NCI-H146 treated with DMSO at 0.1 percent for 48 hours (cell line): ENCODE measurements around the gene ANKS1A.

Experiments
- DNase-seq: peaks from one replicate; lab custom pipeline; 2025; ENCODE audit not compliant: unreplicated experiment; lab: John Stamatoyannopoulos, UW

ANKS1A gene

DNA sequence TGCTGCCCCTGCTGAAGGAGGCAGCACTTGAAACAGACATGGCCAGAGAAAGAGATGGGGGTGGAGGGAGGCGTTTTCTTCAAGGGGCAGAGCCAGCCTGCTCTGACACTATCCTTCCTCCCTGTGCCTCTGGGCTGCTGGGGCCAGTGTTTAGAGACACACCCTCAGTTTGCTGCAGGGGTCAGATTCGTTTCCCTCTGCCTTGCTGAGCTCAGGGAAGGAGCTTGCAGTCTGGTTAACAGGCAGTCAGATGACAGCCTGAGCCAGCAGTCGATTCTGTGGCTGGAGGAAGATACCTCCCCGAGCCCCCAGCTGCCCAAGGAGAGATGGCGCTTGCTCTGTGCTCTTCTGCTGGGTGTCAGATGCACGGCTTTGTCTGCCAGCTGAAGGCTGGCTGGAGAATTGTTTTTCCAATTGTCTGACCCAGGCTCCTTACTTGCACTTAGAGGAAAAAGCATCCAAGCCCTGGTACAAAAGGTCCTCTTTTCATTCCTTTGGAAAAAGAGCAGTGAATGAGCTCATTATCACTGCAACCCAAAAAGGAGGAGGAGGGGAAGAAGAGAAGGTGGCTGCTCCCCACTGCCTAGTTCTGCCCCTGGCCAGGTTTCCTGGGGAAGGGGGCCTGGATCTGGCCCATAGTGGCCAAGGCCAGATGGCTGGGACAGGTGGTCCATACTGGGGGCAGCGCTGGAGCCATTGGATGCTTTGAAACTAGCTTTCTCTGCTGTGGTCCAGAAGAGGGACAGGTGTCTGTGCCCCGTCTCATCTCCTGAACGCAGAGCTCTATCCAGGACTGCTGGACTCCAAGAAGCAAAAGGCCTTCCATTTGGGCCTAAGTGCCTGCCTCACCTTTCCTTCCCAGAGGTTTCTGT is 163.9 kb downstream of the ANKS1A start:
- DNase-seq, result no peak

DNA sequence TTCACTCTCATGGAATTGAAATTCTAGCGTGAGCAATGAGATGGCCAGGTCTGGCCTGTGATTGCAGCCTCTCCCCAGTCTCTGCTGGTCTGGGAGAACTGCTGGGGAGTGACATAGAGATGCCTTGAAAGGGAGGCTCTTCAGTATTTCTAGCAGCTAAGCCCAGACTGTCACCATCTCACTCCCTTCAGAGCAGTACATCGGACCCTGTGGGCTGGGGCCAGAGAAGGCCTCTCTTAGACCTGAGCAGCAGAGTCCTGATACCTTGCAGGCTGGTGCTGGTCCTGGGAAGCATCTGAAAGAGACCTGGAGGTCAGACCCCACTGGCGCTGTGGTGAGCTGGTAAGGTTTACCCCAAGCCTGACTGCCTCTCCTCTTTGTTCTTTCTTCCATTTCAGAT is 164.6 kb downstream of the ANKS1A start:
- no peak for DNase-seq

DNA sequence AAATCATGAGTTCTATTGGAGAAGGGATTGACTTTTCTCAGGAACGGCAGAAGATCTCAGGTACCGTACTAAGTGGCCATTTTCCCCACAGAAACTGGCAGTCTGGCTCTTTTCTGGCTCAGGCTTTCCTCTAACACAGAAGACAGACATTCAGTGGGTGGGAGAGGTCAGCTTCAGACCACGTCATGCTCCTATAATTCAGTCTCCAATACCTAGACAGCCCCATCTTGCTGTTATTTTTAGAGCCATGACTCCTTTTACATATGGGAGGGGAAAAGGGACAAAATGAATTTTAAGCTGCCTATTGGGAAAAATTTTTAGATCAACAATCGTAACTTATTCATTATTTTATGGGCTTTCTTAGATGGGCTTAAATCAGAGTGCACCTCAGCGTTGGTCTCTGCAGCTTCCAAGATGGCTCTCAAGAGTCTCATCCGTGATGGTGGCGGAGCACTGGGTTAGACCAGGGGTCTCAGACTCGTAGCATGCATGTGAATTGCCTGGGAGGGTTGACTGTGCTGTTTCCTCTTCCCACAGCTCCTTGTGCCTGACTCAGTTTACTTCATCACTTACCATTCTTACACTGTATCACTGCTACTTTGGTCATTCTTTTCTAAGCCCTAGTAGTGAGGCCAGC is 165.2 kb downstream of the ANKS1A start:
- no peak for DNase-seq

DNA sequence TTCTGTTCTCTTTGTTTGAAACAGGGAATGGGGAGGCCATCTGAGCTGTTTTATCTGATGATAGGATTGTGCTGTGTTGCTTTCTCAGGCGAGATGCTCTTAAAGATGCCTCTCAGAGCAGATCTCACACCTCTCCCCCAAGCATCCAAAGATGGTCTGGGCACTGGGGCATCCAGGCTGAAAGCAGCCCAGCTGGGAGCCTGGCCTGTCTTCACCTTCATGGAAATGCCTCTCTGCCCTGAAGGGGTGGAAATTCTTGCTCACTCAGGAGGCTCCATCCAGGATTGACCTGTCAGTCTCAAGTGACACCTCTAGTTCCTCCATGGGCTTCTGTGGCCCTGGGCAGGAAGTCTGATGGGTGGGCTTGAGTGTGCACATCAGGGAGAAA is 165.7 kb downstream of the ANKS1A start:
- DNase-seq, result no peak

DNA sequence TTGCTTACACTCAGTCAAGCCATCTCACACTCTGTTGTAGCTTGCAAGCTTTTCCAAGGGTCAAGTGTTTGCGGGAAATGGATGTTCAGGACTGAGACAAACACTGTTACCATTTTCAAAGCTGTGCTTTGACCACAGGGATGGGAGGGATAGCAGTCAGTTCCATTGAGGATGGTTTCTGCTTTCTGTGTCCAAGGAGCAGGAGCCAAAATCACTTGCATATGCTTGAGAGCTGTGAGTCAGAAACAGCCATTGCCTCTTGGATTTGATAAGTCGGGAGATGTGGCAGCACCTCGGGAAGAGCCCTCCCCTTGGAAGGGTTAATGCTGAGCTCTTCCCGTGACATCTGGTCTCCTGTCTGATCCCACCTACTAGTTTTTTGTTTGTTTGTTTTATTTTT is 166.8 kb downstream of the ANKS1A start:
- no peak for DNase-seq

DNA sequence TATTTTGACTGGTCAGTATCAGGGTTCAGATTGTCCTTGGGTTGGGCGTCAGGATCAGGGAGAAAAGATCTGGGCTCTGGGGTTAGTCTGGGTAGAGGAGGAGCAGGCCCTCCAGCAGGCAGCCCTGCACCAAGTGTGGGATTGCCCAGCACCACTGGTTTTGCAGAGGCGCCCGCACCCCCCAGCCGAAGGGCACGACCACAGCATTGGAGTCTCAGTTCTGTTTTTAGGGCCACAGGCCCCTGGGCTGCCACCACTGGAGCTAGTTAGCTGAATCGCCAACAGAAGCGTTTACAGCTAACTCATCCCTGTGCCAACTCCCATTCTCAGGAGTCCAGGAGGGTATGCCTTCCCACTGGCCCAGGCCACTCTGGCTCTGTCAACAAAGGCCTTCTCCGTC is 167.9 kb downstream of the ANKS1A start:
- no peak for DNase-seq

DNA sequence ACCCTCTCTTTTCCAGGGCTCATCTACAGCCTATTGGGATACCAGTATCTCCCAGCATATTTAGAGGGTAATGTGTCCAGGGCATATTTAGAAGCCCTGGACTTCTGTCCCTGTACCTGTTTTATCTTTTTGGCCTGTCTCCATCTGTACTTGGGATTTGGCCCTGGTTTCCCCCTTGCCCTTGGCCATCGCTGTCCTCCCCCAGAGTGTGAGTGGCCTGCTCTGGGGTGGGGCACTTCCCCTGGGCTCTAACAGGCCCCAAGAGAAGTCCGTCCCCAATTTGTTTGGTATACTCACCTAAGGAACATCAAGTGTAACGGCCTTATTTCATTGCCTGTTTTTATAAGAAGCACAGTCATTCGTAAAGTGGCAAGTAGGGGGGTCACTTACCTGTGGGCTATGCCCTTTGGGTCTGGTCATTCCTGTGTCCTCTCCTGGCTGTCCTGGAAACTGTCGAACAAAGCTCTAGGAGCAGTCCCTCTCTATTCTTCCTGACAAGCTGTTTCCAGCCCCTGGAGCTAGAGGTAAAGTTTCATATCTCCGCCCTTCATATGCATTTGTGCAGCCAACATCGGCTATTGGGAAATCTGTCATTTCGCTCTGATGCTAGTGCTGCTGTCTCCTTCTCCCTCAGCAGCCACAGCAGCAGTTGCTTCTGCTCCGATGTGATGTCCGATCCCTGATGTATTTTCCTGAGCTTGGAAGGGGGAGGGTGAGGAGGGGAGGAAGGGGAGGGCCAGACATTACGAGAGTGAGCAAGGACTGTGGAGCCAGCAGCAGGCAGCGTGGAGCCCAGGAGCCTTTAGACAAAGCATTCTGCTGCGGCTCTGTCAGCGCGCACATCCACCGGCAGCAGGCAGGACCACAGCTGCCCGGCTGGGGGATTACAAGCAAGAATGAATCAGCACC is 168.6 kb downstream of the ANKS1A start:
- no peak for DNase-seq

DNA sequence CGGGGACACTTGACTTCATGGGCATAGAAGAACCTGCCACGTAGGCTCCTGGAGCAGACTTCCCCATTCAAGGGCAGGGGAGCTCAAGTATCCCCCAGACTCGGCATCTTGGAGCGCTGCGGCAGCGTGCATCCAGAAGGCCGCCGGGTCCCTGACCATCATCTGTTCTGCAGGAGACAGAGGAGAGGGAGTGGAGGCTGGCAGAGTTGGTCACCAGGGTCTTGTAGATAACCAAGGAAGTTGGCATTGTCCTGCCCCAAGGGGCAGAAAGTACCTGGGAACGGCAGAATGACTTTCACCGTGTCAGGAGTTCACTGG is 169.3 kb downstream of the ANKS1A start:
- no peak for DNase-seq

DNA sequence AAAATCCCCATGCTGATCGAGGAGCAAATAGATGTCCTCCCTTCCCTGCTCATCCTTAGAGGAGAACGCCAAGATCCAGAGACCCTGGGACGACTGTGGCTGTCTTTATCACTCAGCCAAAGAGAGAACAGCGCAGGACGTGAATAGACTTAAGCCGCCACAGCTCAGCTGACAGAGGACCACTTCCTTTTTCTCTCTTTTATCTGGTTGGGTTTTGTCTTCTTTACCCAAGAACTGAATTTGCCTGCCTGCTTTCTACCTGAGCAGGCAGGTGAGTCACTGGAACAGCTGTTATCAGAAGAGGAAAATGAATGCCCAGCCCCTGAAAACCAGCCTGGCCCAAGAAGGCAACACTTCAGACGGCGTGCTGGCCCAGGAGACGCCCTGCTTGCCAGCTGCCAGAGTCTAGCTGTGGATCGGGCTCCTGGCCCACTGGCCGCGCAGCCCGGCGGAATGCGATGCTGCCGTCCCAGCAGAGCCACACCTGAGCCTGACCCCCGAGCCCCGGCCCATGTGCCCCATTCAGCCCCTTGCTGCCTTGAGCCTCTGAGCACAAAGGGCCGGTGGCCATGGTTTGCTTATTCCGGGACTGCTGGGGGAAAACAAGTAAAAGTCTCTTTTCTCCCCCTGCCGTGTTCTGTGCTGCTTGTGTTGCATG is 169.9 kb downstream of the ANKS1A start:
- no peak for DNase-seq

DNA sequence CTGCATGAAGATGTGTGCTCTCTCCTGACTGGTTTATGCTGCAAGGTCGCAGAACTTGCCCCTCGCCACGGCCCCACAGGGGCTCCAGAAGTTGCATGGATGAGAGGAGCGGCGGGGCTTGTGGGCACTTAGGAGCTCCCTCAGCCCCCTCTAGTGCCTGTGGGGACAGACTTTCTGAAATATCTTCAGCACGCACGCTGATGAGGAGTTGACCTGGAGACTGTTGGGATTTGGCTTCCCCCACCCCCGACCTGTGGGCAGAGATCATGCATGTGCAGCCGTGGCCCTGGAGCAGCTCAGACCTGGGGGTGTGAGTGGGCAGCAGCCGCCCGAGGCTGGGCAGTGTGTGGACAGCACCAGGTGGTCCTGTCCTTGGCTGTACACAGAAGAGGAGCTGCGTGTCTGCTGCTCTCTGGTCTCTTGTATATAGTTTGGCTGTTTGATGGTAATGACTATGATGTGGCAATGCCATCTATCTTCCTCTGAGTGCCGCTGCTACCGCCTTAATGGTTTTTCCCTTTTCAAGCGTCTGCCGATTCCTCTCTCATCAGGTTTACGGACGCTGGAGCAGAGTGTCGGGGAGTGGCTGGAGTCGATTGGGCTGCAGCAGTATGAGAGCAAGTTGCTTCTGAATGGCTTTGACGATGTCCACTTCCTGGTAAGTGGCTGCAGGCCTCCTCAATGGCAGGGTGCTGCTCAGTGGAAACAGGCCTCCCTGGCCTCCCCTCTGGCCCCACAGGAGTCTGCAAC is 170.7 kb downstream of the ANKS1A start:
- no peak for DNase-seq

DNA sequence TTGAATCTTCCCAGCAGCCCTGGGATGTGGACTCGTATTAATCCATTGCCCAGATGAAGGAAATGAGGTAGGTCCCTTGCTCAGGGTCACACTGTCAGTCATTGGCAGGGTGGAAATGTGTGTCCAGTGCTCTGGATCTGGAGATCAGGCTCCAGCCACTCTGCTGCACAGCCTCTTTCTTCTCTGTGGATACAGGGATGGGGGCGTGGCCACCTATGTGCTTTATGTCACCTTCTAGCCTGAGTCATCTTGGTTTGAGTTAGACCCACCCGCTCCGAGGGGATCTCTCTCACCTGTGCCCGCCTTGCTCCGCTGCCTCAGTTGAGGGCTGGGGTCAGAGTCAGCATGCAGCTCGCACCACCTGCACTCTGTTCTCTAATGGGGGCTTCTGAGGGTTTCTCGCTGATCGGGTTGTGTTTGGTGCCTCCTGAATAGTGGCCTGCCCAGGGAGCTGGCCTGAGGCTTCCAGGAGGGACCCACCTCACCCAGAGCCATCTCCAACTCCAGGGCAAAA is 172.1 kb downstream of the ANKS1A start:
- no peak for DNase-seq

DNA sequence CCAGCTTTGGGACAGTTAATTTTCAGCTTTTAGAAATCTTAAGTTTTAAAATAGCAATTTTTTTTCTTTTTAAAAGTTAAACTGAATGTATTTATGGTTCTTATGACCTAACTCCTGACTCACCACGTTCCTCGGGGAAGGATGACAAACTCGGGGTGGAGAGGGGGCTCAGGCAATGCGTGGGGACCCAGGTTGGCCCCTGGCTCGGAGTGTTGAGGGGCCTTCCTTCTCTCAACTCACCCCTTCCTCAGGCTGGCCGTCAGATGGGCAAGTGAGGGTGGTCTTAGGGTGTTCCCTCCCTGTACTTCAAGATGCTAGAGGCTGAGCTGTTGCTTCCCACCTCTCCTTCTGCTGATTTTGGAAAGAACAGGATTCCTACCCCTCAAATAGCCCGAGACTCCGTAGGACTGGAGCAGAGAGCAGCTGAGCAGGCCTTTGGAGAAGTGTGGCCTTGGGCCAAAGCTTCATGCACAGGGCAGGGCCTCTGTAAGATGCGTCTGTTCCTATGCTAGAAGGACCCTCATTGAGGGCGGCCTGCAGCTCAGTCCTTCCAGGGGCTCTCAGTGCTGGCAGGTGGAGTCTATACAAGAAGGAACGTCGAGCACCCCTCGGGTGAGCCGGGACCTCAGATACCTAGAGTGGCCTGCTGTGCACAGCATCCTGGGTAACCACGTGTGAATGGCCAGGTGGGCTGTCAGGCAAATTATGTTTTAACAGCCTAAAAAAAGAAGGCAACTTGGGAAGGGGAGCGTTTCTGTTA is 172.8 kb downstream of the ANKS1A start:
- no peak for DNase-seq

DNA sequence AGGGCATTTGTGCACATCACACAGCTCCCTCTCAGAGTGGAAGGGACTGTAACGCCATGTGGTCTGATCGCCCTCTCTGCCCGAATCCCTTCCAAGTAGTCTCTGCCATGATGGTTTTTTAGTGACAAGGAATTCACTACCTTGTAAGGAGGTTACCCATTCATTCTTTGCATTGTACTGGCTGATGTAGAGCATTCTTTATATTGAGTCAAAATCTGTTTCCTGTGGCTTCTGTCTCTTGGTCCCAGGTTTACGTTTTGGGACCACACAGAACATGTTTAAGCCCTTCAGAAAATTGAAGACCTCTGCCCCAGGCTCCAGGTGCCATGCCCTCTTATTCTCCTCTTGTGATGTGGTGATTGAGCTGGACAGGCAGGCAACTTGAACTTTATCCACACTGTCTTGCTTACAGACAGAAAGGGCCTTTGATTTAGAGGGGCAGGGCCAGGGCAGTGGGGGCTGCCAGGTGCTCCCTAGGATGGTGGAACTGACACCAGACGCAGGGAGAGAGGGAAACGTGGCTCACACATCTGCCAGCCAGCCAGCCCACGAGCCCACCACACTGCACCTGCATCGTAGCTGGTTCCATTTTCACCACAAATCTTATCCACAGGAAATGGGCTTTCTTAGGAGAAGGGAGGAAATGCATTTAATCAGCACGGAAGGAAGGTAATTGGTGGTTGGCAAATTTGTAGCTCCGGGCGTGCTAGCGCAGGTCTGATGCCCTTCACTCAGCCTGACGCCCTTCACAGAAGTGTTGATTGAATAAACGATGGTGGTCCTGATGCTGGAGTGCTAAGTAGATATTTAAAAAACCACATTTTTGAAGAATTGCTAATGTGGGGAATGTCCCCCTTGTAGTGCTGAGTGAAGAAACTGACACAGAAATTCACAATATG is 173.9 kb downstream of the ANKS1A start:
- no peak for DNase-seq

DNA sequence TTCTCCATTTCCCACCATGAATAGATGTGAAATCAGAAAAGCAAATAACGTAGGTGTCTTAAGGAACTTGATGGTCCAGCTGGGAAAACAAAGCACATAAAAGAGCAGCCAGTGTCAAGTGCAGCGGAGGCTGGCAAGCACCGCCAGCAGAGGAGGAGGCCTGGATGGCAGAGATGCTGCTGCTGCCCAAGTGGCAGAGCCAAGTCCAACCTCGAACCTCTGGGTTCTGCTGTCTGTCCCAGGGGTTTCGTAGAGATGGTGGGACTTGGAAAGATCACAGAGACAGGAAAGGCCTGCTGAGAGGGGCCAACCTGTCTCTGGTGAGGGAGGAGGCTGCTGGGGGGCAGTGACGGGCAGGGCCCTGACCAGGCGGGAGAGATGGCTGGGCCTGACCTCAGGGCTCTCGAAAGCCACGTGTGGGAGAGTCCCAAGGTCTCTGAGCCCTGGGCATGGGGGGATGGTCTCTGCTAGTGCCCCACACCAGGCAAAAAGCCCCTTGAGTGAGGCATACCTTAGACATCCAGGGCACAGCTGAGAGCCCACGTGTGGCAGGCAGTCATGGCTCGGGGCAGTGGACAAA is 174.7 kb downstream of the ANKS1A start:
- no peak for DNase-seq

DNA sequence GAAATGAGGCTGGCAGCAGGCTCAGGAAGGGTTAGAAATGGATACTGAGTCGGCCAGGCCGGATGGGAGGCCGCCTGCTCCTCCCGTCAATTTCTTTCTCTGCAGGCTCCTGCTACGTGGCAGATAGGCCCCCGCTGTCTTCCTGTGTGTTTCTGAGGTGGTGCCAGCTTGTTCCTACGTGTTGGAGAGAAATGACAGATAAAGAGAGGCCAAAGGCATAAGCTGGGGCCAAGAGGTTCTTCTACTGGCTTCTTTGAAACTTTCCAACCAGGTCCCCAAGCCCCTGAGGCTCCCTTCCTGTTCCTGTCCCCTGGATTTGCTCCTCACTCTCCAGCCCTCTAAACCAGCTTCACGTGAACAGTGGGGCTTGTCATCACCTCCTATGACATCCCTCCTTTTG is 175.2 kb downstream of the ANKS1A start:
- no peak for DNase-seq

DNA sequence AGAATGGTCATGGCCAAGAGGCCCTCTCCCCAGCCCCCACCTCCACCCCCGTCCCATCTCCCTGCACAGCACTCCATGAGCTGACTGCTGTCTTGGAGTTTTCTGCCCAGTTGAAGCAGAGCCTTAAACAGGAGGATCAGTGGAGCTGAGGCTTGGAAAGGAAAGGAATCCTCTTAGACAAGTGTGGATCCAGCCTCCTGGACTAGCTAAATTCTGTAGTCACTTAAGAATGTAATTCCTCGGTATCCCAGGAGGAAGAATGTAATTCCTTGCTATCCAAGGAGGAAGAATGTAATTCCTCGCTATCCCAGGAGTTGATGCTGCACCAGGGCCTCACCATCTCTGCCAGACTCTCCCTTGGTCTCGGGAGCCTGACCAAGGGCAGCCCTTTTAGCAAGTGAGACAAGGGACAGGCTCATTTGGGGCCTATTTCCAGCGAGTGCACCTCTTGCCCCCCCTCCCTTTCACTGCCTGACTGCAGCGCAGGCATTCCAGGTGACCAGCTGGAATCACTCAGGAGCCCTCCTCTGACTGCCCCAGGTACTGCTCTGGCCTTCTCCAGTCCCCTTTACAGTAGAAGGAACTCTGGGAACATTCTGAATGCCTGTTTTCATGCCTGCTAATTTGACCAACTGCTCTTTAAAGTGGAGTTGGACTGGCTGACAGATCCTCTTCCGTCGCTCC is 175.8 kb downstream of the ANKS1A start:
- no peak for DNase-seq

DNA sequence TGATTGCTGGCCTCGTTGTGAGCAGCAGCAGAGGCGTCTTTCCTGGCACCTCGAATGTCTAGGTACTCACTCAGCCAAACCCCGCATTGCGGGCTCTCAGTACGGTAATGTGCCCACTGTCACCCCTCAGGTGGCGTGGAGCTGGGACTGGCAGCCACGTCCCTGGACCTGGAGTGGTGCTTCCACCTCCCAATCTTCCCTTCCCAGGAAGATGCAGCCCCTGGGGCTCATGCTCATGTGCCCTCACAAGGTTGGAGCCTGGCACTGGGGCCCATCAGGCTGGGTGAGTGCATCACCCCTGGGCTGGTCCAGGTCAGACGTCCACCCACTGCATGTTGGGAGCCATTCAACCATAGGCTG is 176.4 kb downstream of the ANKS1A start:
- no peak for DNase-seq

DNA sequence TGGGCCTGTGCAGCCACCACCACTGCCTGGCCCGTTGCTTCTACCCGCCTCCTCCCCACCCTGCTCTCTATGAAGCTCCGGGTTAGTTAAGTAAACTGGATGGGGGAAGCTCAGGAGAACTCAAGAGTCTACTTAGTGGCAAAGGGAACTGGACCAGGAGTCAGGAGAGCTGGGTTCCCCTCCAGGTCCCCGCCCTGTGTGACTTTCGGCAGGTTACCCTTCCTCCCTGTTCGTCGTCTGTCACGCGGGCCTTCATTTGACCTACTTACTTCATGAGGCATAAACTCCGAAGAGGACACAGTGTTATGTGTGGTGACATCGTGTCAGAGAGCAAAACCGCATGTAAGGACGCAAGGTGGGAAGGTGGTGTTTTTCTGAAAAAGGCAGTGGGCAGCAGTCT is 176.8 kb downstream of the ANKS1A start:
- DNase-seq, result no peak
